GM10266 (cell line): ENCODE data around the gene NARF.

Experiments used
- DNase-seq: peaks from one replicate; pipeline ENCODE4 v3.0.0; 2012; ENCODE audit errors: extremely low spot score
- CTCF ChIP-seq: IDR thresholded peaks from 2 replicates; pipeline ENCODE4 v1.5.1; 2012; ENCODE audit warnings: mild to moderate bottlenecking, low read depth; ENCODE audit not compliant: control insufficient read depth, insufficient read depth; ENCODE audit errors: missing control alignments

NARF gene

GRCh38 chr17:82444284-82444893, 14.2 kb upstream of the NARF start:
- no peak for TF ChIP-seq CTCF
- DNase-seq, result no peak

GRCh38 chr17:82444941-82445521, 13.5 kb upstream of the NARF start:
- no peak for TF ChIP-seq CTCF
- DNase-seq, result no peak

GRCh38 chr17:82445542-82445941, 13.0 kb upstream of the NARF start:
- DNase-seq, result no peak
- TF ChIP-seq CTCF, result no peak

GRCh38 chr17:82446124-82446523, 12.4 kb upstream of the NARF start:
- TF ChIP-seq CTCF, result no peak
- no peak for DNase-seq

- TF ChIP-seq CTCF, result no peak
- no peak for DNase-seq
These were observed 11.9 kb upstream of the NARF start for GRCh38 chr17:82446649-82447048.

- no peak for TF ChIP-seq CTCF
- DNase-seq, result no peak
These were observed 10.7 kb upstream of the NARF start for GRCh38 chr17:82447876-82448275.

- TF ChIP-seq CTCF, result no peak
- peak; percentile 85 for DNase-seq
These were observed 9.2 kb upstream of the NARF start for GRCh38 chr17:82449131-82449882.
